GM18909 (cell line): ENCODE results near the gene INPP5A.

Experiments used
- ATAC-seq: cut with Tn5 transposase; IDR thresholded peaks from one replicate; pipeline ENCODE4 v1.9.1; 2021; ENCODE audit warnings: mild to moderate bottlenecking; ENCODE audit not compliant: unreplicated experiment, poor library complexity

INPP5A gene

GRCh38 chr10:132618158-132618919 lies 80.8 kb downstream of the INPP5A start:
- ATAC-seq: no peak

GRCh38 chr10:132619927-132620326 lies 82.3 kb downstream of the INPP5A start:
- no peak for ATAC-seq

- ATAC-seq: no peak
These were observed 86.7 kb downstream of the INPP5A start for GRCh38 chr10:132624061-132624846.

- ATAC-seq: no peak
These were observed 87.4 kb downstream of the INPP5A start for GRCh38 chr10:132624847-132625471.

GRCh38 chr10:132626019-132626760 lies 88.6 kb downstream of the INPP5A start:
- no peak for ATAC-seq

- ATAC-seq: no peak
These were observed 89.4 kb downstream of the INPP5A start for GRCh38 chr10:132626761-132627665.

- no peak for ATAC-seq
These were observed 90.3 kb downstream of the INPP5A start for GRCh38 chr10:132627666-132628531.

GRCh38 chr10:132628966-132629900 lies 91.6 kb downstream of the INPP5A start:
- no peak for ATAC-seq

- ATAC-seq: no peak
These were observed 92.6 kb downstream of the INPP5A start for GRCh38 chr10:132630156-132630555.

- no peak for ATAC-seq
These were observed 93.2 kb downstream of the INPP5A start for GRCh38 chr10:132630666-132631337.

GRCh38 chr10:132631338-132631735 lies 93.8 kb downstream of the INPP5A start:
- no peak for ATAC-seq

- ATAC-seq: no peak
These were observed 94.5 kb downstream of the INPP5A start for GRCh38 chr10:132632091-132632561.

- no peak for ATAC-seq
These were observed 95.5 kb downstream of the INPP5A start for GRCh38 chr10:132632851-132633684.

GRCh38 chr10:132634241-132634946 lies 96.8 kb downstream of the INPP5A start:
- ATAC-seq: no peak

- ATAC-seq: no peak
These were observed 97.3 kb downstream of the INPP5A start for GRCh38 chr10:132634947-132635271.

GRCh38 chr10:132636358-132636757 lies 98.8 kb downstream of the INPP5A start:
- ATAC-seq: no peak
